PC-9 (cell line): ENCODE results near the gene LAMC3. TPM values are rescaled to one million over a fixed set of nuclear protein-coding genes. Genes with fewer than 3 reads are reported as not detected.

Experiments
- BruUV-seq: library from RNA; stranded (reverse); fragments of 400-500 nt; replicated peaks from 2 replicates; lab custom pipeline; 2021; lab: Mats Ljungman, UMichigan
- CTCF ChIA-PET: fragments of 300-600 bp; sonication (Branson Sonifier 250); formaldehyde crosslinking; loops from one replicate; lab custom pipeline; 2022; ENCODE audit warnings: antibody characterized with exemption; lab: Charles Lee
- POLR2A ChIA-PET: fragments of 300-600 bp; sonication (Branson Sonifier 250); formaldehyde crosslinking; loops from one replicate; lab custom pipeline; 2022; ENCODE audit warnings: antibody characterized with exemption; ENCODE audit not compliant: unreplicated experiment; lab: Charles Lee
- DNase-seq, 2 experiments: peaks; one replicate each; pipeline versions ENCODE4 v3.0.0 to v3.0.0-alpha.2; 2015 to 2022; ENCODE audit warnings: mixed read lengths in 1 of 2
- H2AFZ ChIP-seq: fragments of 200-600 bp; sonication (generic); 2 replicates; pipeline ENCODE4 v1.8.1; 2017; ENCODE audit warnings: antibody characterized with exemption
- H3F3A ChIP-seq: fragments of 200-600 bp; sonication (generic); 2 replicates; pipeline ENCODE4 v1.8.1; 2017; ENCODE audit warnings: antibody characterized with exemption, mild to moderate bottlenecking, low read depth; ENCODE audit not compliant: insufficient read depth
- H3K27ac ChIP-seq: fragments of 200-600 bp; sonication (generic); 2 replicates; pipeline ENCODE4 v1.6.1; 2016; ENCODE audit warnings: mixed run types
- H3K27me3 ChIP-seq: fragments of 200-600 bp; sonication (generic); 2 replicates; pipeline ENCODE4 v1.6.1; 2016; ENCODE audit warnings: low read depth, mixed run types; ENCODE audit not compliant: insufficient read depth
- H3K36me3 ChIP-seq: fragments of 200-600 bp; sonication (generic); 2 replicates; pipeline ENCODE4 v1.6.1; 2016; ENCODE audit warnings: low read depth, mixed run types
- H3K4me1 ChIP-seq: fragments of 200-600 bp; sonication (generic); replicated peaks from 2 replicates; pipeline ENCODE4 v1.6.1; 2016; ENCODE audit warnings: mixed run types; ENCODE audit not compliant: insufficient read depth
- H3K4me2 ChIP-seq: fragments of 200-600 bp; sonication (generic); 2 replicates; pipeline ENCODE4 v1.6.1; 2017; ENCODE audit warnings: mixed run types
- H3K4me3 ChIP-seq: fragments of 200-600 bp; sonication (generic); 2 replicates; pipeline ENCODE4 v1.6.1; 2016; ENCODE audit warnings: mixed run types
- H3K79me2 ChIP-seq: fragments of 200-600 bp; sonication (generic); 2 replicates; pipeline ENCODE4 v1.6.1; 2017; ENCODE audit warnings: low read depth, mixed run types
- H3K9me2 ChIP-seq: fragments of 200-600 bp; sonication (generic); 2 replicates; pipeline ENCODE4 v1.8.1; 2017; ENCODE audit warnings: mild to moderate bottlenecking; ENCODE audit not compliant: insufficient read depth
- H3K9me3 ChIP-seq: fragments of 200-600 bp; sonication (generic); 2 replicates; pipeline ENCODE4 v1.8.1; 2016; ENCODE audit warnings: low read depth; ENCODE audit not compliant: insufficient read depth
- H4K20me1 ChIP-seq: fragments of 200-600 bp; sonication (generic); 2 replicates; pipeline ENCODE4 v1.8.1; 2017; ENCODE audit not compliant: insufficient read depth
- EZH2 ChIP-seq: fragments of 200-600 bp; sonication (generic); IDR thresholded peaks from 2 replicates; pipeline ENCODE4 v1.8.0; 2017; ENCODE audit warnings: antibody characterized with exemption, low read depth
- intact Hi-C: fragments of 100-400 bp; cut with micrococcal nuclease; formaldehyde crosslinking; loops from one replicate; pipeline ENCODE4 v1.10.0; 2022; ENCODE audit not compliant: unreplicated experiment
- total RNA-seq: library from RNA; stranded (reverse); gene quantifications from 2 replicates; pipeline ENCODE4 v1.2.3, GENCODE V29; 2021
- TF ChIP-seq, protein P1 (sequence below): fragments of 200-600 bp; sonication (generic); conservative IDR thresholded peaks from 2 replicates; pipeline ENCODE4 v1.6.1; 2017; ENCODE audit warnings: mixed run types, antibody characterized with exemption, mild to moderate bottlenecking, moderate library complexity

The LAMC3 gene
- total RNA-seq, 1 experiment from 2014 or later, result 0.41 TPM

- Histone ChIP-seq H3F3A (no peaks in the 10 kb centered on the region), H3K27me3 (peaks cover 29% of the 10 kb centered on the region), H4K20me1 (no peaks in the 10 kb centered on the region), H2AFZ (no peak overlapping the region), H3K4me1 (no peaks in the 10 kb centered on the region), H3K4me3 (no peak overlapping the region), H3K9me3 (no peaks in the 10 kb centered on the region), H3K79me2 (no peaks in the 10 kb centered on the region), H3K9me2 (no peaks in the 10 kb centered on the region), H3K36me3 (no peaks in the 10 kb centered on the region), H3K27ac (no peak overlapping the region), H3K4me2 (no peak overlapping the region)
- no TSS peak for BruUV-seq
- CTCF ChIA-PET, result interaction anchor here (0.9 to 2.2 kb wide), 3 partner anchors 13 to 131 kb away, joined by 3 to 15 read pairs (median 15); no protein-coding TSS in a partner anchor
- intact Hi-C loops, result loop anchor here (5.0 kb wide), 1 partner anchor 105 kb away; no protein-coding TSS in a partner anchor
- TF ChIP-seq EZH2, result no peak
- TF ChIP-seq, protein P1, sequence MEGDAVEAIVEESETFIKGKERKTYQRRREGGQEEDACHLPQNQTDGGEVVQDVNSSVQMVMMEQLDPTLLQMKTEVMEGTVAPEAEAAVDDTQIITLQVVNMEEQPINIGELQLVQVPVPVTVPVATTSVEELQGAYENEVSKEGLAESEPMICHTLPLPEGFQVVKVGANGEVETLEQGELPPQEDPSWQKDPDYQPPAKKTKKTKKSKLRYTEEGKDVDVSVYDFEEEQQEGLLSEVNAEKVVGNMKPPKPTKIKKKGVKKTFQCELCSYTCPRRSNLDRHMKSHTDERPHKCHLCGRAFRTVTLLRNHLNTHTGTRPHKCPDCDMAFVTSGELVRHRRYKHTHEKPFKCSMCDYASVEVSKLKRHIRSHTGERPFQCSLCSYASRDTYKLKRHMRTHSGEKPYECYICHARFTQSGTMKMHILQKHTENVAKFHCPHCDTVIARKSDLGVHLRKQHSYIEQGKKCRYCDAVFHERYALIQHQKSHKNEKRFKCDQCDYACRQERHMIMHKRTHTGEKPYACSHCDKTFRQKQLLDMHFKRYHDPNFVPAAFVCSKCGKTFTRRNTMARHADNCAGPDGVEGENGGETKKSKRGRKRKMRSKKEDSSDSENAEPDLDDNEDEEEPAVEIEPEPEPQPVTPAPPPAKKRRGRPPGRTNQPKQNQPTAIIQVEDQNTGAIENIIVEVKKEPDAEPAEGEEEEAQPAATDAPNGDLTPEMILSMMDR, result no peak
- POLR2A ChIA-PET, result no interaction called here
- no peak for DNase-seq
Measured at GRCh38 chr9:130997395-130997684, 11.6 kb upstream of the LAMC3 start.

DNA sequence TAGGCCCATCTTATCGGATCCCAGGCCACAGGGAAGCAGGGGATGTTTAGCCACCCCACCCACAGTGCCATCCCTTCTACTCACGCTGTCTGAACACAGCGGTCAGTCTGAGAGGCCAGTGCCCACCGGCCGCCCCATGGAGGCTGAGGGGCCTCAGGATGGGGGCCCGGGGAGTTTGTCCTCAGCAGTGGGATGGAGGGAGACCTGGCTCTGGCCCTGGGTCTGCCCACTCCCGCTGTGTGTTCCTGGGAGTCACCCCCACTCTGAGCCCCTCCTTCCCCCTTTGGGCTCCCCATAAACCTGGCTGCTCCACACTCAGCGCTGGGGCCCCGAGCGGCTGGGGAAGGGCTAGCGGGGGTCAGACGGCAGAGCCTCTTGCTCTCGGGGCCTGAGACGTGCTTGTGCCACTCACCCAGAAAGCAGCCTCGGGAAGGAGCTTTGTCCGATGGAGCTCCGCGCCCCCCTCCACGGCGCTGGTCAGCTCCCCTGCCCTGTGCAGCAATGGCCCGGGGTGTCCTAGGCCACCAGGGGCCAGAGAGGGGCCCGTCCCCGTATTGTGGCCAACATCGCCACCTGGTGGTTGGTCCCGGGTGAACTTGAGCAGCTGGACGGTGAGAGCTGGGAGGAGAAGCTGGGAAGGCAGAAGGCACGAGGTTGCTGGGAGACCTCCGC is 10.9 kb upstream of the LAMC3 start:
- CTCF ChIA-PET, result interaction anchor here (0.6 to 2.6 kb wide), 13 partner anchors 13 to 297 kb away, joined by 3 to 16 read pairs (median 4); no protein-coding TSS in a partner anchor
- intact Hi-C loops, result loop anchor here (1.0 to 5.0 kb wide), 5 partner anchors 57 to 297 kb away; no protein-coding TSS in a partner anchor

DNA sequence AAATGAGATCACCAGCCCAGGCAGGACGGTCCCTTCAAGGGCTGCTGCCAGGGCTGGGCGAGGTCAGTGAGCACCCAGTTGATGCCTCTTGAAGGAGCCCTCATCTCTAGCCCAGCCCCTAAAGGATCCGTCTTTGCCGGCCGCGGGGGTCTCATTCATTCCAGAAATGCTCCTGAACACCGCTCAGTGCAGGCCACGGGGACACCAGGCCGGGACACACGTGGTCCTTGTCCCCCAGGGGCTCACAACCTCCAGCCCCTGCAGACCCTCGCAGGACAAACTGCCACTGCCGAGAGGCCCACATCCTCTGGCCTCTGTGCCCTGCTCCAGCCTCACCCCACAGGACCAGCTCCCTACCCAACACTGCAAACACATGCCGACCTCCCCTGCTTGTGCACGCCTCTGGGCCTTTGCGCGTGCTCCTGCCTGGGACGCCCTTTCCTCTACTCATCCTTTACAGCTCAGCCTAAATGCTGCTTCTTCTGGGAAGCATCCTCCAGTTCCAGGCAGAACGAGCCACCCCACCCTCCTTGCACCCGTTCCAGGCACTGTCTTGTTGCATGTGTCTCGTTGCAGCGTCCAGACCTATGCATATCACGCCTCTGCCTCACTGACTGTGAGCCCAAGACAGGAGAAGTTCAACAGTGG is 10.3 kb upstream of the LAMC3 start:
- Histone ChIP-seq H3K9me2 (no peaks in the 10 kb centered on the region), H3K36me3 (no peaks in the 10 kb centered on the region), H3K4me2 (no peak overlapping the region), H3F3A (no peaks in the 10 kb centered on the region), H3K4me1 (no peaks in the 10 kb centered on the region), H3K79me2 (no peaks in the 10 kb centered on the region), H4K20me1 (no peaks in the 10 kb centered on the region), H3K9me3 (no peaks in the 10 kb centered on the region), H2AFZ (no peak overlapping the region), H3K27me3 (peaks cover 29% of the 10 kb centered on the region), H3K27ac (no peak overlapping the region), H3K4me3 (no peak overlapping the region)
- BruUV-seq, result no TSS peak
- intact Hi-C loops, result loop anchor here (1.0 to 5.0 kb wide), 5 partner anchors 57 to 298 kb away; no protein-coding TSS in a partner anchor
- CTCF ChIA-PET, result interaction anchor here (0.6 to 2.6 kb wide), 13 partner anchors 32 to 298 kb away, joined by 3 to 16 read pairs (median 4); no protein-coding TSS in a partner anchor
- POLR2A ChIA-PET, result no interaction called here
- TF ChIP-seq, protein P1, result no peak
- no peak for TF ChIP-seq EZH2
- no peak for DNase-seq

More for the DNA sequence above, 10.9 kb upstream of the LAMC3 start:
- H4K20me1 ChIP-seq, result no peaks in the 10 kb centered on the region
- no TSS peak for BruUV-seq
- no peaks in the 10 kb centered on the region for H3K4me1 ChIP-seq
- H3K27ac ChIP-seq, result no peak overlapping the region
- H3K79me2 ChIP-seq, result no peaks in the 10 kb centered on the region
- H3K36me3 ChIP-seq, result no peaks in the 10 kb centered on the region
- no peaks in the 10 kb centered on the region for H3K9me2 ChIP-seq
- no peak for TF ChIP-seq EZH2
- TF ChIP-seq, protein P1, result peak; percentile 88
- H3K4me2 ChIP-seq, result no peak overlapping the region
- no peaks in the 10 kb centered on the region for H3K9me3 ChIP-seq
- no peak overlapping the region for H3K4me3 ChIP-seq
- peaks cover 29% of the 10 kb centered on the region for H3K27me3 ChIP-seq
- POLR2A ChIA-PET, result no interaction called here
- H2AFZ ChIP-seq, result no peak overlapping the region
- no peaks in the 10 kb centered on the region for H3F3A ChIP-seq
- peak; percentile 52 to 84 for DNase-seq
